Lower lobe of right lung (tissue), 2 donors: ENCODE measurements around the gene SH3RF3. TPM values are rescaled to one million over a fixed set of nuclear protein-coding genes. Genes with fewer than 3 reads are reported as not detected.

ENCODE experiments used
- ATAC-seq, 2 donors: fragments of 200-7000 bp; cut with Tn5 transposase; one replicate each; pipeline ENCODE4 v1.9.1; 2020 to 2022; ENCODE audit warnings: mild to moderate bottlenecking in 2 of 2, moderate library complexity in 2 of 2
- DNase-seq: peaks from one replicate; pipeline ENCODE4 v3.0.0-alpha.2; 2020
- H3K27ac ChIP-seq: fragments of 200-600 bp; one replicate; pipeline ENCODE4 v1.8.0; 2022
- H3K27me3 ChIP-seq: fragments of 200-600 bp; one replicate; pipeline ENCODE4 v1.8.0; 2022; ENCODE audit warnings: low read depth
- H3K36me3 ChIP-seq: fragments of 200-600 bp; one replicate; pipeline ENCODE4 v1.8.0; 2022; ENCODE audit warnings: mild to moderate bottlenecking
- H3K4me1 ChIP-seq: fragments of 200-600 bp; one replicate; pipeline ENCODE4 v1.8.0; 2022
- H3K4me3 ChIP-seq: fragments of 200-600 bp; one replicate; pipeline ENCODE4 v1.8.0; 2022; ENCODE audit warnings: mild to moderate bottlenecking
- H3K9me3 ChIP-seq: fragments of 200-600 bp; one replicate; pipeline ENCODE4 v1.8.0; 2022
- intact Hi-C: fragments of 100-400 bp; cut with DNase I; formaldehyde crosslinking; loops from one replicate; pipeline ENCODE4 v1.11.0; 2022
- total RNA-seq: library from RNA; stranded (reverse); fragmentation: NEBNext Ultra II Directional; extraction: Animal tissue kit (Norgen Biotek cat#: 25700); gene quantifications from one replicate; pipeline ENCODE4 v1.2.1, GENCODE V29; 2021
- TF ChIP-seq, protein P1 (sequence below): fragments of 200-600 bp; IDR thresholded peaks from one replicate; pipeline ENCODE4 v1.8.0; 2022; ENCODE audit warnings: antibody characterized with exemption, mild to moderate bottlenecking
- donor health status: DM: no; HTN: yes; CAD: no; lungs with severe emphysema.

SH3RF3 gene
- total RNA-seq, 1 donor from 2014 or later: 5.7 TPM

- Histone ChIP-seq H3K9me3 (no peaks in the 10 kb centered on the region), H3K4me1 (peaks cover 10% of the 10 kb centered on the region), H3K27ac (no peak overlapping the region), H3K36me3 (no peaks in the 10 kb centered on the region), H3K4me3 (no peak overlapping the region), H3K27me3 (no peaks in the 10 kb centered on the region)
- no peak for ATAC-seq
- TF ChIP-seq, protein P1, sequence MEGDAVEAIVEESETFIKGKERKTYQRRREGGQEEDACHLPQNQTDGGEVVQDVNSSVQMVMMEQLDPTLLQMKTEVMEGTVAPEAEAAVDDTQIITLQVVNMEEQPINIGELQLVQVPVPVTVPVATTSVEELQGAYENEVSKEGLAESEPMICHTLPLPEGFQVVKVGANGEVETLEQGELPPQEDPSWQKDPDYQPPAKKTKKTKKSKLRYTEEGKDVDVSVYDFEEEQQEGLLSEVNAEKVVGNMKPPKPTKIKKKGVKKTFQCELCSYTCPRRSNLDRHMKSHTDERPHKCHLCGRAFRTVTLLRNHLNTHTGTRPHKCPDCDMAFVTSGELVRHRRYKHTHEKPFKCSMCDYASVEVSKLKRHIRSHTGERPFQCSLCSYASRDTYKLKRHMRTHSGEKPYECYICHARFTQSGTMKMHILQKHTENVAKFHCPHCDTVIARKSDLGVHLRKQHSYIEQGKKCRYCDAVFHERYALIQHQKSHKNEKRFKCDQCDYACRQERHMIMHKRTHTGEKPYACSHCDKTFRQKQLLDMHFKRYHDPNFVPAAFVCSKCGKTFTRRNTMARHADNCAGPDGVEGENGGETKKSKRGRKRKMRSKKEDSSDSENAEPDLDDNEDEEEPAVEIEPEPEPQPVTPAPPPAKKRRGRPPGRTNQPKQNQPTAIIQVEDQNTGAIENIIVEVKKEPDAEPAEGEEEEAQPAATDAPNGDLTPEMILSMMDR: no peak
- intact Hi-C loops: no loop called here
- no peak for DNase-seq
Measured at GRCh38 chr2:109299536-109299935, 170.5 kb downstream of the SH3RF3 start.

- intact Hi-C loops: no loop called here
Measured at GRCh38 chr2:109300582-109300981, 171.6 kb downstream of the SH3RF3 start.

DNA sequence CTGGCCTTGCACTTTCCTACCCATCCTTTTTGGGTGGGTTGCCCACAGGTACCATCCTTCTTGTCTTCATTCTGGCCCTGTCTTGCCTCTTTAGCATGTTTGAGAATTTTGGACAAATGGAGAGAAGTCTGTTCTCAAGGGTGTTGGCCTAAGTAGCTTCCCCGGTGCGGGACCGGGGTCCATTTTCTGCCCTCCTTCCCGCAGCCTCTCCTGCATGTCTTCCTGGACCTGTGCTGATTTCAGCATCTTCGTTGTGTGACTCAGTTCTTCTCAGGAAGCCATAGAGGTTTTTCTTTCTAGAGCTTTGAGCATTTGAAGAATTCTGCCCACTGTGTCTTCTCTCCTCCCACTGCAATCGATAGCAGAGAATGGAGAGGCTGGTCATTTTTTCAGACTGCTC is 172.7 kb downstream of the SH3RF3 start:
- no peak overlapping the region for H3K4me3 ChIP-seq
- H3K4me1 ChIP-seq: peaks cover 16% of the 10 kb centered on the region
- intact Hi-C loops: no loop called here
- TF ChIP-seq, protein P1: no peak
- H3K36me3 ChIP-seq: no peaks in the 10 kb centered on the region
- no peaks in the 10 kb centered on the region for H3K27me3 ChIP-seq
- no peak overlapping the region for H3K27ac ChIP-seq
- H3K9me3 ChIP-seq: no peaks in the 10 kb centered on the region
- no peak for ATAC-seq
- DNase-seq: no peak

More at GRCh38 chr2:109300582-109300981, 171.6 kb downstream of the SH3RF3 start:
- no peaks in the 10 kb centered on the region for H3K27me3 ChIP-seq
- H3K36me3 ChIP-seq: no peaks in the 10 kb centered on the region
- H3K4me3 ChIP-seq: no peak overlapping the region
- no peaks in the 10 kb centered on the region for H3K9me3 ChIP-seq
- peaks cover 16% of the 10 kb centered on the region for H3K4me1 ChIP-seq
- ATAC-seq (no peak), DNase-seq (no peak)
- TF ChIP-seq, protein P1: no peak
- H3K27ac ChIP-seq: no peak overlapping the region

DNA sequence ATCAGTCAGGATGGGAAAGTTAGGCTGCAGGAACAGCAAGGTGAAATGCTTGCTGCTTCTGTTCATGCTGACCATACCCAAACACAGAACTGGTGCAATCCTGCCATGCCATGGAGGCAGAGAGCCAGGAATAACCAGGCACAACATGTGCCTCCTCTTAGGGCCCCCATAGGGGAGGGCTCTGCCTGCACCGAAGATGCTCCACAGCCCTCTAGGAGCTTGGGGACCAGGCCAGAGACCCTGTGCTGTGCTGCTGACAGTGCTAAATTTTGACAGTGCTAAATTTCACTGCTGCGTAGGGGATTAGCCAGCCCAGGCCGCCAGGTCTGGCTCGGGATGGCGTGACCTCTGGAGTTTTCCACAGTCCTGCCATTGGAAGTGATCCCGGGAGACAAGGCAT is 173.3 kb downstream of the SH3RF3 start:
- Histone ChIP-seq H3K4me3 (no peak overlapping the region), H3K27me3 (no peaks in the 10 kb centered on the region), H3K36me3 (no peaks in the 10 kb centered on the region), H3K27ac (no peak overlapping the region), H3K4me1 (peaks cover 16% of the 10 kb centered on the region), H3K9me3 (no peaks in the 10 kb centered on the region)
- intact Hi-C loops: no loop called here
- no peak for DNase-seq
- TF ChIP-seq, protein P1: no peak
- no peak for ATAC-seq

- no peaks in the 10 kb centered on the region for H3K36me3 ChIP-seq
- intact Hi-C loops: no loop called here
Measured at GRCh38 chr2:109304242-109304641, 175.2 kb downstream of the SH3RF3 start.

More at GRCh38 chr2:109304242-109304641, 175.2 kb downstream of the SH3RF3 start:
- no peaks in the 10 kb centered on the region for H3K9me3 ChIP-seq
- H3K4me1 ChIP-seq: peaks cover 16% of the 10 kb centered on the region
- ATAC-seq: peak; percentile 29 to 40
- no peak for DNase-seq
- TF ChIP-seq, protein P1: no peak
- H3K27me3 ChIP-seq: no peaks in the 10 kb centered on the region
- no peak overlapping the region for H3K27ac ChIP-seq
- no peak overlapping the region for H3K4me3 ChIP-seq
